Erythroblast (primary cell): ENCODE measurements around the gene IL18RAP.

Experiments
- GATA1 ChIP-seq: IDR thresholded peaks from 2 replicates; pipeline ENCODE4 v1.6.1; 2011; ENCODE audit warnings: low read depth, mild to moderate bottlenecking, control low read depth, low read length, moderate library complexity
- POLR2A ChIP-seq: IDR thresholded peaks from 2 replicates; pipeline ENCODE4 v1.6.1; 2011; ENCODE audit warnings: mild to moderate bottlenecking, low read length

- no peak for TF ChIP-seq POLR2A
- no peak for TF ChIP-seq GATA1
These were observed 15.6 kb downstream of the IL18RAP start for GRCh38 chr2:102438578-102438977.
